ENCODE data around the gene BMPR2. TPM values are rescaled to one million over a fixed set of nuclear protein-coding genes. Genes with fewer than 3 reads are reported as not detected.

The BMPR2 gene
- total and polyA plus RNA-seq, 2 of the 8 experiments (the other 6 are each of a cell fraction or from before 2014, with no cell fraction given), result 5.5 to 19.8 TPM

DNA sequence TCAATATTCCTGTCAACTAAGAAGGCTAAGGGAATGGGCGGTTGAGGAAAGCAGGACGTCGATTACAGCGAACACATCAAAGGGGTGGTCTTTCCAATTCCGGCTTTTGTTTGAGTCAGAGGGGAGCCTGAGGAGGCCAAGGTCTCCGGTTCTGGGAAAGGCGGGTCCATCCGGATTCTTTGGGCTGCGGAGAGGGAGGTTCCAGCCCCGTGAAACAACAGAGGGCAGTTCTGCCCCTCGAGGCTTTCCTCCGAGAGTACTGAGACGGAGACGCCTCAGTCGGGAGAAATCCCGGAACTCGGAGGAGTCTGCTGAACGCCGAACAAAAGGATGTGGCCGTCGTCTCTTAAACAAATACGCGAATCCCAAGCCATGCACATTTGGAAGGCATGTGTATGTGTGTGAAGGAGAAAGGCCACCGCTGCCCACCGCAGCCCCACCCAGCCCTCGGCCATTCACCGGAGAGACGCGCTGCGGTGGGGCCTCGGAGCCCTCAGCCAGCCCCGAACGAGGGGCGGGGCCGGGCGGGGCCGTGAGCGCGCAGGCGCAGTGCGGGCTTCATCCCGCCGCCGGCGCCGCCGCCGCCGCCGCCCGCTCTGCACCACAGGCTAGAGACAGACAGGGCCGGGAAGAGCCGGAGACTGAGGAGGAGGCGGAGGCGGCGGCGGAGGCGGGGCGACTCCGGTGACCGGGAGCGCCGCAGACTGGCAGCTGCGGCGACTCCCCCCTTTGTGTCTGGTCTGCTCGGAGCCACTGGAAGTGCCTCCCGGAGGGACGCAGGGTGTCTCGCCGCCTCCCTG lies at the start of gene BMPR2 (continued):
- TF ChIP-seq SIRT6 (IDR thresholded peaks at IDR 0.05; ENCODE audit: low read length) (no peak), TBP (IDR thresholded peaks at IDR 0.05; ENCODE audit: low read depth, low read length) (peak; percentile 80), NRF1 (IDR thresholded peaks at IDR 0.05; ENCODE audit: low read depth, low read length) (peak; percentile 46), CTBP2 (IDR thresholded peaks at IDR 0.05; ENCODE audit: borderline replicate concordance, insufficient read depth, insufficient read length, low read length) (no peak), EP300 (IDR thresholded peaks at IDR 0.05; ENCODE audit: borderline replicate concordance in 1 of 2, low read depth in 2 of 2, low read length in 2 of 2) (peak in 1 of 2 experiments; percentile 13; a peak in 1 of 3 replicates), SP4 (IDR thresholded peaks at IDR 0.05; ENCODE audit: low read length) (no peak), TAF7 (optimal IDR thresholded peaks at IDR 0.05; ENCODE audit: borderline replicate concordance, low read depth, low read length) (peak; percentile 58), TAF1 (IDR thresholded peaks at IDR 0.05; ENCODE audit: low read depth, low read length) (peak; percentile 88), CHD1 (IDR thresholded peaks at IDR 0.05; ENCODE audit: low read depth, low read length) (no peak), EZH2 (IDR thresholded peaks at IDR 0.05; ENCODE audit: low read depth, low read length, severe bottlenecking) (no peak), RXRA (IDR thresholded peaks at IDR 0.05; ENCODE audit: insufficient read depth, low read depth, low read length) (no peak), ZNF274 (IDR thresholded peaks at IDR 0.05; ENCODE audit: borderline replicate concordance, extremely low read depth, low read length) (no peak), RNF2 (IDR thresholded peaks at IDR 0.05; ENCODE audit: borderline replicate concordance, low read depth, low read length, missing control alignments, poor library complexity, severe bottlenecking) (no peak), MAFK (IDR thresholded peaks at IDR 0.05; ENCODE audit: low read depth, low read length) (no peak), POLR2AphosphoS5 (IDR thresholded peaks at IDR 0.05; ENCODE audit: low read depth, low read length) (peak; percentile 94), HDAC2 (IDR thresholded peaks at IDR 0.05; ENCODE audit: borderline replicate concordance in 1 of 2, low read depth in 2 of 2, low read length in 2 of 2) (0 out of 4 replicates have a peak, but pooled peaks of 1 of the 2 experiments have one; percentile 19), POLR2A (IDR thresholded peaks at IDR 0.05; ENCODE audit: control extremely low read depth in 1 of 2, low read depth in 2 of 2, low read length in 2 of 2) (peak; percentile 64 to 94), EGR1 (IDR thresholded peaks at IDR 0.05; ENCODE audit: borderline replicate concordance, low read depth, low read length) (0 out of 2 replicates have a peak, but pooled peaks have one; percentile 21), YY1 (IDR thresholded peaks at IDR 0.05; ENCODE audit: low read depth, low read length) (0 out of 2 replicates have a peak, but pooled peaks have one; percentile 57), PHF8 (conservative IDR thresholded peaks at IDR 0.05; ENCODE audit: low read depth, low read length) (peak; percentile 87), TCF12 (IDR thresholded peaks at IDR 0.05; ENCODE audit: low read depth, low read length) (no peak), CBX8 (IDR thresholded peaks at IDR 0.05; ENCODE audit: borderline replicate concordance, low read depth, low read length) (no peak)
